Stimulated activated CD4-positive, alpha-beta T cell treated with anti-CD3 and anti-CD28 coated beads, Interleukin-12 subunit alpha, Interleukin-12 subunit beta, amount 100 ng/mL, for 24 hours (primary cell): ENCODE data around the gene CPVL.

Source experiments
- DNase-seq, 2 experiments: peaks; one replicate each; pipeline ENCODE4 v3.0.0-alpha.2; 2020; ENCODE audit warnings: low read depth in 2 of 2

CPVL gene

GRCh38 chr7:29044554-29044953 is 101.8 kb downstream of the CPVL start:
- DNase-seq, result no peak

GRCh38 chr7:29043576-29043975 is 102.8 kb downstream of the CPVL start:
- DNase-seq, result no peak

- DNase-seq, result no peak
These were observed 103.5 kb downstream of the CPVL start for GRCh38 chr7:29042824-29043231.

GRCh38 chr7:29041991-29042390 is 104.3 kb downstream of the CPVL start:
- DNase-seq, result no peak

- DNase-seq, result no peak
These were observed 105.8 kb downstream of the CPVL start for GRCh38 chr7:29040579-29040925.

GRCh38 chr7:29039821-29040578 is 106.3 kb downstream of the CPVL start:
- DNase-seq, result no peak

- DNase-seq, result no peak
These were observed 107.9 kb downstream of the CPVL start for GRCh38 chr7:29038463-29038862.

GRCh38 chr7:29035044-29035740 is 111.1 kb downstream of the CPVL start:
- no peak for DNase-seq

- no peak for DNase-seq
These were observed 112.8 kb downstream of the CPVL start for GRCh38 chr7:29033584-29033983.

GRCh38 chr7:29032146-29032545 is 114.2 kb downstream of the CPVL start:
- no peak for DNase-seq

- no peak for DNase-seq
These were observed 115.5 kb downstream of the CPVL start for GRCh38 chr7:29030781-29031275.

GRCh38 chr7:29022291-29022988 is 123.9 kb downstream of the CPVL start:
- no peak for DNase-seq

- no peak for DNase-seq
These were observed 126.4 kb downstream of the CPVL start for GRCh38 chr7:29019896-29020295.

- no peak for DNase-seq
These were observed 127.0 kb downstream of the CPVL start for GRCh38 chr7:29019387-29019786.

- DNase-seq, result no peak
These were observed 128.6 kb downstream of the CPVL start for GRCh38 chr7:29017713-29018112.

- no peak for DNase-seq
These were observed 131.6 kb downstream of the CPVL start for GRCh38 chr7:29014725-29015124.

- no peak for DNase-seq
These were observed 132.4 kb downstream of the CPVL start for GRCh38 chr7:29013931-29014330.

GRCh38 chr7:29013082-29013695 is 133.1 kb downstream of the CPVL start:
- no peak for DNase-seq

- no peak for DNase-seq
These were observed 136.4 kb downstream of the CPVL start for GRCh38 chr7:29009947-29010346.

- no peak for DNase-seq
These were observed 137.7 kb downstream of the CPVL start for GRCh38 chr7:29008590-29008989.

- no peak for DNase-seq
These were observed 139.2 kb downstream of the CPVL start for GRCh38 chr7:29007127-29007526.

- DNase-seq, result no peak
These were observed 140.5 kb downstream of the CPVL start for GRCh38 chr7:29005829-29006228.
